ENCODE measurements around the gene PAX5.

DNA sequence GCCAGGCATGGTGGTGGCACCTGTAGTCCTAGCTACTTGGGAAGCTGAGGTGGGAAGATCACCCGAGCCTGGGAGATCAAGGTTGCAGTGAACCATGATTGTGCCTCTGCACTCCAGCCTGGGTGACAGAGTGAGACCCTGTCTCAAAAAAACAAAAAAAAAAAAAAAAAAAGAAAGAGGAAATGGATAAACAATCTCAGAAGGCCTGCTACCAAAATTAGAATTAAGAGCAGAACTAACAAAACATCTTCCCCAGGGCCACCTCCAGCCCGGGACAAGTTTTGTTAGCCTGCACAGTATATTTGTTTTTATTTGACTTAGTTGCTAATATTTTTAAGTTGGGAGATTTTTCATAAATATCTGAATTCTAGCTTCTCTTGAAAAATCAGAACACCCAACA, 23.1 kb downstream of the PAX5 start:
- TF ChIP-seq BHLHE40 (IDR thresholded peaks at IDR 0.05; ENCODE audit: borderline replicate concordance) (no peak), FOXA1 (IDR thresholded peaks at IDR 0.05) (no peak), ZNF384 (IDR thresholded peaks at IDR 0.05) (no peak), L3MBTL2 (conservative IDR thresholded peaks at IDR 0.05) (no peak), FOXK2 (IDR thresholded peaks at IDR 0.05) (no peak)
